HG02571 (cell line): ENCODE data around the gene KIF26B.
"Not testable (repeated sequence)": the region's sequence is repeated elsewhere in the genome, so short reads cannot be mapped to it uniquely, and the experiment has no call there.

Experiments used
- ATAC-seq: cut with Tn5 transposase; IDR thresholded peaks from one replicate; pipeline ENCODE4 v1.9.1; 2021; ENCODE audit warnings: mild to moderate bottlenecking, moderate library complexity; ENCODE audit not compliant: unreplicated experiment

Gene KIF26B

DNA sequence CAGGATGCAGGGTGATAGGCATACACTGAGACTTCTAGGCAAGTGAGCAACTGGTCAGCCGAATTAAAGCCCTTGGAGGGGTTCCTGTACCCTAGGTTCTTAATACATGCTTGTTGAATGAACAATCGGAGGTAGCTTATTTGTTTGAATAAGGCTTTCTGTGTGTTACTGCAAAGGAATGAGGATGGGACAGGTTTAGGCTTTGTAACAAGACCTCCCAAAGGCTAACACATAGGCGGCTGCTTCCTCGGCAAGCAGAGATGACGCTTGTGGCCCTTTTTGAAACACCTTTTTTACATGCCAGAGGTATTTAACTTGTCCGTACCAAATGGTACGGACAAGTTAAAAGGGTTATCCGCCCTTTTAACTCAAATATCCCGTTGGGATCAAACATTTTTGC is 511.6 kb downstream of the KIF26B start:
- ATAC-seq: no peak

- ATAC-seq: no peak
These were observed 516.6 kb downstream of the KIF26B start for GRCh38 chr1:245671349-245671748.

DNA sequence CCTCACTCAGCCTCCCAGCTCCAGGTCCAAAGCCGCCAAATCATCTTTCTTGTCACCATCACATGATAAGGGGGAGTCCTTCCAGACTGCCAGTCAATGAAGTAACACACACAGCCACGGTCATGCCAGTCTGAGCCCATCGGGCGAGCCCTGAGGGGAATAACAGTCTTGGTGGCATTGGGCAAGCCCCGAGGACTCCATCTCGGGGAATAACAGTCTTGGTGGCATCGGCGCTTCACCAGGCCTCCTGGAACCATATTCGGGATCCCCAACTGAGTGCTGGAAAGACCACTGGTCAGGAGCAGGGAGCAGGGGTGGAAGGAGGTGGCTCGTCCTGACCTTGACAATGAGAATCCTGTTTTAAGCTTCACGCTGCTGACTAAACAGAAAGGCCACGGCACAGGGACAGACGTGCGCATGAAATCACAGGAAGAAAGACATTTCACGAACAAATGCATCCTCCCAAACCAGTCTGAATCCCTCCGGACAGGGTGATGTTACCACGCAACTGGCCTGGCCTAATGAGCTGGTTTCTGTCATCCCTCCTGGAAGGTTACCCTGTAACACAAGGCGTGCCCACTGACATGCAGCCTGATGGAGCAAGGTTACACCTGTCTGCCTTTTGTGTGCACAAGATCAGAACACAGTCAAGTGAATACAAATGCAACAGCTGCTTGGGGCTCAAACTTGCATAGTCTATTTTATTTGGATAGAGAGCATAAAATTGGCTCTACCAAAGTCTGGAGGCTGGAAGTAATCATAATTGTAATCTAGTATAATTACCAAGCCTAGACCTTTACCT is 517.4 kb downstream of the KIF26B start:
- ATAC-seq: no peak

DNA sequence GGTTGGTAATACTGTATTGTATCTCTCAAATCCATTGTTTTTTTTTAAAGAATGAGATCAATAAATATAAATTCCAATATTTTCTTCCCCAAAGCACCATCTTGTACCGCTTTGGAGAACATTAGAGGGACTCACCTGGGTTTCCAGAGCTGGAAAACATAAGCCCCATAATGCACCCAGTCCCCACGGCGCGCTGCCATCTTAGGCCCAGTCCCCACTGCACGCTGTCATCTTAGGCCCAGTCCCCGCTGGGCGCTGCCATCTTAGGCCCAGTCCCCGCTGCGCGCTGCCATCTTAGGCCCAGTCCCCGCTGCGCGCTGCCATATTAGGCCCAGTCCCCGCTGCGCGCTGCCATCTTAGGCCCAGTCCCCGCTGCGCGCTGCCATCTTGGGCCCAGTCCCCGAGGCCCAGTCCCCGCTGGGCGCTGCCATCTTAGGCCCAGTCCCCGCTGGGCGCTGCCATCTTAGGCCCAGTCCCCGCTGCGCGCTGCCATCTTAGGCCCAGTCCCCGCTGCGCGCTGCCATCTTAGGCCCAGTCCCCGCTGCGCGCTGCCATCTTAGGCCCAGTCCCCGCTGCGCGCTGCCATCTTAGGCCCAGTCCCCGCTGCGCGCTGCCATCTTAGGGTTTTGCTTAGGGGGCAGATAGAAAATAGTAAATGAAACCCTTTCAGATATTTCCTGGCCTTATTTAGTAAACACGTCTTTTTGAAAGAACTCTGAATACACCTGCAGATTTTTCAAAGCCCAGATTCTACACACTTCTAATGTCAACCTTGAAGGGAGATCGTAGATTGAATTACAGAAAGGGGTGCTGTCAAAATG is 518.3 kb downstream of the KIF26B start:
- ATAC-seq: not testable (repeated sequence)

- no peak for ATAC-seq
These were observed 519.2 kb downstream of the KIF26B start for GRCh38 chr1:245673881-245674414.

DNA sequence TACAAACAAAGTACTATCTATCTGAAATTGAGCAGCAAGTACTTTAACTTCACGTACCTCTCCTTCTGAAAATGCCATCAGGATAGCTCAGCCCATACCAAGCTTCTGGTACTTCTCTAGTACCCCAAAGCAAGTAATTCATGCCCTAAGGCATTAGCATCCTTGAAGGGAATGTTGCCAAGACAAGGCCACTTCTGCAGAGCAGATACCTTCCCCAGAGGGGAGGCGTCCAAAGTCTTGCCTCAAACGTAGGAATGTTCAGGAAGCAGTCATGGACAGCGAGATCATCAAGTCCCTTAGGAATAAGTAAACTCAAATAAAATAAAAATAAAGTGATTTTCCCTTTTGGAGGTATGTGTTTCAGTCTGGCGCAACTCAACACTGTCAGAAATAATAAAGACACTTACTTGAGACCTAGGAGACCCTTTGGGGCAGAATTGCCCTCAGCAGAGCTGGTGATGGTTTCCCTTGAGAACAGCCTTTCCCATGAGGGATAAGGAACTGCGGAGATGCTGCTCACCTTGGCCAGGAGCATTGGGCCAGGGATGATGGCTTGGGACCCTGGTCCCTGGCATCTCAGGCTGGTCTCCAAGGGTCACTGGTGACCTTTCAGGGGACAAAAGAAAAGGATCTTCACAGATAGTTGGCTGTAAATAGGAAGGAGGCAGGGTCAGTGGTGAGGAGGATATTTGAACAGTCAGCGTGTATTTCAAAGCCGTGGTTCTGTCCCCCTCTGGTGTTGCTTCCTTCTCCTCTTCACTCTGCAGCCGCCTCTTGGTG is 522.9 kb downstream of the KIF26B start:
- ATAC-seq: no peak

GRCh38 chr1:245678860-245679411 is 524.2 kb downstream of the KIF26B start:
- no peak for ATAC-seq

DNA sequence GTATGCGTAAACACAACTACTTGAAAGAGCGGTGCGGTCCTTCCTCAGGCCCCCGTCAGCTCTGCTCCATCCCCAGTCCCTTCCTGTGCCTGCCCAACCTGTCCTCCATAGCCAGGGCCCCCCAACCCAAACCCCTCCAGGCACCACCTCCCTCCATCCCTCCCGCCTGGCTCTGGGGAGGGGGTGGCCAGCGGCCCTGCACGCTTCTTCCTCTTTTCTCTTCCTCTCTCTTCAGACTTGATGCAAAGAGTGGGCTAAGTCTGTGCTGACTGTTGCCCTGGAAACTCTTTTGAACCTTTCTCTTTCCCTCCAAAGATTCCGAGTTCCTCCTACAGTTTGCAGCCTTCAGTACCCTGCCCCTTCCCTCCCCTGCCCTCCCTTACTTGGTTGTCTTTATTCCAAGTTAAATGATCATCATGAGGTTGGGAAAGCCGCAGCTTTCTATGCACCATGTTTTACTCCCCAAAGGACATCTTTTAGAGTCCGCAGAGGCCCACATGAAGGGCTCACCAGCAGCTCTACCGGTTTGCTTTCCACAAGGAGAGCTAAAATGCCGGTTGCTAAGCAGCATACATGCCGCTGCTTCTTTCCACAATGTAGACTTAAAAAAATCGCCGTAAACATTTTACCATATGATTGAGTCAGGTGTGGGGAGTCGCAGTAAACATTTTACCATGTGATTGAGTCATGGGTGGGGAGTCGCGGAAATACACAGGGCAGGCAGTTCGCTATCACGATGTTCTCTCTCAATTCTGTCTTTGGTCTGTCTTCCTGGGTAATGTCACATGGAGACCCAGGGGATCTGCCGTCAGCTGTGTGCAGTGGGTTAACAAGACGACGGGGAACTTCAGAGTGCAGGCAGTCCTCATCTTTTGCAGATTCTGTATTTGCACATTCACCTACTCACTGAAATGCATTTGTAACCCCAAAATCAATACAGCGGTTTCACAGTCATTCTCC is 525.3 kb downstream of the KIF26B start:
- no peak for ATAC-seq

DNA sequence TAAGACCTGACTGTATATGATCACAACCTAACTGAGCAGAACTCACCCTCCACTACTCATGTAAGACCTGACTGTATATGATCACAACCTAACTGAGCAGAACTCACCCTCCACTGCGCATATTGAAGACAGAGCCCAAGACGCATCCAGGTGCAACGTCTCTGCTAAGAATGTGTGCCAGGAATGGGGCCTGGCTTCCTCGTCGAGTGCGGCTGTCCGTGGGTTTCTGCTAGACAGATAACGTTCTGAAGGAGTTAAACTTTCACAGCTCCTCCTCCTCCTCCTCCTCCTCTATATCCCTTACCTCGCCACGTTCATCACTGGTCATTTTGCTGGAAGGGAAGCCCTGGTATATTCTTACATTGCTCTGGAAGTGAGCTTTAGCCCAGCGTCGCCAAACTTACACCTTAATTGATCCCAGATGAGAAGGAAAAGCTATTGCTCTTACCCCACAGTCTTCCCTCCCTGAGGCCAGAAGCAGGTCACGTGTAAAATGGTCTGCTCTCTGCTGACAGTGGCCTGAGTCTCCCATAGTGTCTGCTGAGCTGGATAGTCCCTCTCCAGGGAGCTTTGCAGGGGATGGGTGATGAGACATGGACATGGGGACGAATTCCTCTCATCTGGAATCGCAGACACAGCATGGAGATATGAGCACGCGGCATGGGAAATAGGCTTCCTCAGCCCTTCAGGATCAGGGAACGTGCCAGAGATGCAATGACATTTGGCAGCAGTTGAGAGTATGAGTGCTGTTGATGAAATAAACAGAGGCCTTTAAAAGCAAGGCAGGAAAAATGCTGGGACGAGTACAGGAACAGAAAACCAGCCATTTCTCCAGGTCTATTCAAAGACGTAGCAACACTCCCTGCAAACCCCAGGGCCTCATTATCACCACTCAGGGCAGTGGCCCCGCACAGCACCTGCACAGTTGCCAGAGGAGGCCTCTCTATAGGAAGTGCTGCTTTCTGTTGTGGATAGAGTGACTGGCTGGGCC is 528.1 kb downstream of the KIF26B start:
- ATAC-seq: no peak

GRCh38 chr1:245683676-245684075 is 528.9 kb downstream of the KIF26B start:
- ATAC-seq: no peak

DNA sequence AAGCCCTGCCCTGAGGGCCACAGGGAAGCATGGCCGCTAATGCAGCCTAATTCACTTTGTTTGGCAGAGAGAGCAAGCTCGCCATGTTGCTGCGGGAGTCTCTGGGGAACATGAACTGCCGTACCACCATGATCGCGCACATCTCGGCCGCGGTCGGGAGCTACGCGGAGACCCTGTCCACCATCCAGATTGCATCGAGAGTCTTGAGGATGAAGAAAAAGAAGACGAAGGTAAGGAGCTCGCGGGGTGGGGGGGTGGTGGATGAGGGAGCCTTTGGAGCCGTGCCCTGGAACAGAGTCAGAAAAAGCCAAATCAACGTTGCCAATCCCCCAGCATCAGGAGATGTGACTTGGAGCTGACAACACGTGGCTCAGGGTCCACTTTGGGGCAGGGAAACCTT is 529.4 kb downstream of the KIF26B start:
- ATAC-seq: no peak

DNA sequence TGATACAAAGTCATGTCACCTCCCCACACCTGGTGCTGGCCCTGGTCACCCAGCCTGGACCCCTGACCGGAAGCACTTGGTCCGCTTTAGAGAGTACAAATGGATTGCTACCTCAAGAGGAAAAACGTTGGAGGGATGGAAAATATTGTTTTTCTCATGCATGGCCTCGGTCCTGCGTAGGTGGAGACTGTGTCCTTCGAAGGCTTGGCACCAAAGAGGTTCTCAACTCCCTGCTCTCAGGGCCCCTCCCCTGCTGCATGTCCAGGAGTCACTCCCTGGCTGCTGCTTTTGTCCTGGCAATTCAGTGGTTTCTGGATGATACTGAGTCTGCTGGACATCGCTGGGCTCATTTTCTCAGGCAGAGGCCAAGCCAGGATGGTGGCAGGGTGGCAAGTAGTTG is 529.8 kb downstream of the KIF26B start:
- ATAC-seq: no peak

DNA sequence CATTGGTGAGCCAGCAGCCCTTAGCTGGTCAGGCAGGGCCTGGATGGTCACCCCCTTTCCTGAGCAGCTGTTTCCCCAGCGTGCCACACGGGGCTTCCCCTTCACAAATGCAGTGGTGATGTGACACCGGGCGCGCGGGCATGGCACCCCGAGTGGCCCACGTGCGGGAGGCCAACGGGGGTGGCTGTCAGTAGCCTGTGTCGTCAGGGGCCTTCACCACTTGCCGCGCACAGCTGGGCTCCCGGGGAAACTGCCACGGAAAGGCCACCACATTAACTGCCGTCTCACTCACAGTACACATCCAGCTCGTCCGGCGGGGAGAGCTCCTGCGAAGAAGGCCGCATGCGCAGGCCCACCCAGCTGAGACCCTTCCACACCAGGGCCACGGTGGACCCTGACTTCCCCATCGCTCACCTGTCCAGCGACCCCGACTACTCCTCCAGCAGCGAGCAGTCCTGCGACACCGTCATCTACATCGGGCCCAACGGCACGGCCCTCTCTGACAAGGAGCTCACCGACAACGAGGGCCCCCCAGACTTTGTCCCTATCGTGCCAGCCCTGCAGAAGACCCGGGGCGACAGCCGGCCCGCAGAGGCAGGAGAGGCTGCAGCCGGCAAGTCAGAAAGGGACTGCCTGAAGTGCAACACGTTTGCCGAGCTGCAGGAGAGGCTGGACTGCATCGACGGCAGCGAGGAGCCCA is 530.5 kb downstream of the KIF26B start:
- no peak for ATAC-seq

GRCh38 chr1:245686006-245686405 is 531.2 kb downstream of the KIF26B start:
- no peak for ATAC-seq

DNA sequence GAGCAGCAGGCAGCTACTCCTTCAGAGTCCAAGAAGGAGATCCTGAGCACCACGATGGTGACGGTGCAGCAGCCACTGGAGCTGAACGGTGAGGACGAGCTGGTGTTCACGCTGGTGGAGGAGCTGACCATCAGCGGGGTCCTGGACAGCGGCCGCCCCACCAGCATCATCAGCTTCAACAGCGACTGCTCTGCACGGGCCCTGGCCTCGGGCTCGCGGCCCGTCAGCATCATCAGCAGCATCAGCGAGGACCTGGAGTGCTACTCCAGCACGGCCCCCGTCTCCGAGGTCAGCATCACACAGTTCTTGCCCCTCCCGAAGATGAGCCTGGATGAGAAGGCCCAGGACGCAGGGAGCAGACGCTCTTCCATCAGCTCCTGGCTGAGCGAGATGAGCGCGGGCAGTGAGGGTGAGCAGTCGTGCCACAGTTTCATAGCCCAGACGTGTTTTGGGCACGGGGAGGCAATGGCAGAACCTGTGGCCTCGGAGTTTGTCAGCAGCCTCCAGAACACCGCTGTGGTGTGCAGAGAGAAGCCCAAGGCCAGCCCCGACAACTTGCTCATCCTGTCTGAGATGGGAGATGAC is 531.8 kb downstream of the KIF26B start:
- ATAC-seq: no peak

- ATAC-seq: no peak
These were observed 532.4 kb downstream of the KIF26B start for GRCh38 chr1:245687152-245687635.
